ENCODE measurements around the gene SUMO4. TPM values are rescaled to one million over a fixed set of nuclear protein-coding genes. Genes with fewer than 3 reads are reported as not detected.

Gene SUMO4
- total and polyA plus RNA-seq, 2 of the 8 experiments (the other 6 are each of a cell fraction or from before 2014, with no cell fraction given), result 0.09 to 1.3 TPM

GRCh38 chr6:149414821-149415220, 14.8 kb downstream of the SUMO4 start:
- no peak overlapping the region for H3K4me2 ChIP-seq (ENCODE audit: insufficient read depth in 1 of 2, low read depth in 2 of 2, low read length in 2 of 2)
- ChIA-PET POLR2A (ENCODE audit: partially characterized antibody) (no interaction called here), CTCF (ENCODE audit: partially characterized antibody) (interaction anchor here (1.4 kb wide), 1 partner anchor 17 kb away, joined by 3 read pairs; no protein-coding TSS in a partner anchor)
- 87% methylated on average over 4 of the region's 4 CpGs; no CpG with 5 or more reads in 1 of the 2 experiments for WGBS, 2 experiments (ENCODE audit: extremely low coverage in 1 of 2, insufficient coverage in 1 of 2, insufficient read length in 1 of 2, insufficient replicate concordance in 2 of 2, low coverage in 1 of 2, low lambda C conversion rate in 2 of 2, missing lambda C conversion rate in 1 of 2)
- H3K4me3 ChIP-seq (ENCODE audit: extremely low read depth in 1 of 4, insufficient read depth in 2 of 4, low read depth in 3 of 4, low read length in 4 of 4), result no peak overlapping the region
- H2BK120ac ChIP-seq (replicated peaks; ENCODE audit: low read depth, low read length), result no peak overlapping the region
- H3K27ac ChIP-seq (ENCODE audit: low read depth, low read length), result no peak overlapping the region
- H3K18ac ChIP-seq (ENCODE audit: extremely low read depth, low read length), result no peak overlapping the region
- H2BK12ac ChIP-seq (ENCODE audit: low read depth, low read length), result no peak overlapping the region
- no peaks in the 10 kb centered on the region for H3K79me1 ChIP-seq (ENCODE audit: low read depth, low read length)
- H3K4me1 ChIP-seq (replicated peaks in 1 of 4; ENCODE audit: control insufficient read depth in 3 of 4, insufficient read depth in 4 of 4, low read length in 3 of 4), result no peaks in the 10 kb centered on the region
- no peak for DNase-seq (ENCODE audit: low read depth in 1 of 2, low spot score in 2 of 2)
- no peak overlapping the region for H4K91ac ChIP-seq (replicated peaks; ENCODE audit: insufficient read length, low read length)
- H4K8ac ChIP-seq (ENCODE audit: extremely low read depth, insufficient read depth, low read length), result no peak overlapping the region
- no peak overlapping the region for H3K14ac ChIP-seq (ENCODE audit: insufficient read length)
- H3K23me2 ChIP-seq (ENCODE audit: low read depth, low read length), result no peaks in the 10 kb centered on the region
- no peaks in the 10 kb centered on the region for H3K9me3 ChIP-seq (ENCODE audit: insufficient read depth in 2 of 2, low read depth in 1 of 2, low read length in 1 of 2)
- no peak overlapping the region for H2BK5ac ChIP-seq (ENCODE audit: low read depth, low read length)
- FAIRE-seq, result no peak
- no peak overlapping the region for H3K23ac ChIP-seq (ENCODE audit: insufficient read length)
- H3K36me3 ChIP-seq (ENCODE audit: control insufficient read depth in 2 of 4, insufficient read depth in 4 of 4, low read length in 3 of 4), result peaks cover 0 to 9% (median 5%) of the 10 kb centered on the region in 4 experiments; a peak in 5 of 8 replicates
- peaks cover 0 to 2% of the 10 kb centered on the region in 2 experiments for H4K20me1 ChIP-seq (replicated peaks in 1 of 2; ENCODE audit: control insufficient read depth in 1 of 2, insufficient read depth in 2 of 2, low read length in 2 of 2)
- no peak overlapping the region for H2AK5ac ChIP-seq (ENCODE audit: low read depth, low read length)
- no peaks in the 10 kb centered on the region for H3K79me2 ChIP-seq (ENCODE audit: control insufficient read depth in 1 of 2, insufficient read depth in 2 of 2, low read length in 2 of 2)
- no peaks in the 10 kb centered on the region for H3K27me3 ChIP-seq (replicated peaks in 1 of 4; ENCODE audit: control insufficient read depth in 3 of 4, extremely low read depth in 1 of 4, insufficient read depth in 3 of 4, low read length in 3 of 4)
- no peak overlapping the region for H2AFZ ChIP-seq (ENCODE audit: low read length)
- no peak overlapping the region for H2BK20ac ChIP-seq (ENCODE audit: low read length)
- H3K4ac ChIP-seq (replicated peaks; ENCODE audit: insufficient read length, low read depth, low read length), result no peak overlapping the region
- H3K56ac ChIP-seq (replicated peaks; ENCODE audit: insufficient read length, low read depth, low read length), result no peak overlapping the region
- no peak overlapping the region for H4K5ac ChIP-seq (ENCODE audit: insufficient read length, low read depth, low read length)
- no peak overlapping the region for H2BK15ac ChIP-seq (ENCODE audit: low read length)
- no peak overlapping the region for H3K9ac ChIP-seq (replicated peaks in 1 of 4; ENCODE audit: extremely low read depth in 1 of 4, low read depth in 3 of 4, low read length in 3 of 4)
- TF ChIP-seq RXRA (IDR thresholded peaks at IDR 0.05; ENCODE audit: insufficient read depth, low read depth, low read length) (no peak), RNF2 (IDR thresholded peaks at IDR 0.05; ENCODE audit: borderline replicate concordance, low read depth, low read length, missing control alignments, poor library complexity, severe bottlenecking) (no peak), RAD21 (IDR thresholded peaks at IDR 0.05 in 1 of 2, conservative IDR thresholded peaks at IDR 0.05 in 1 of 2; ENCODE audit: low read depth in 2 of 2, low read length in 2 of 2) (no peak), RBBP5 (IDR thresholded peaks at IDR 0.05; ENCODE audit: borderline replicate concordance, low read depth, low read length) (no peak), POU5F1 (IDR thresholded peaks at IDR 0.05; ENCODE audit: low read depth, low read length) (no peak), MAFK (IDR thresholded peaks at IDR 0.05; ENCODE audit: low read depth, low read length) (no peak), PHF8 (conservative IDR thresholded peaks at IDR 0.05; ENCODE audit: low read depth, low read length) (no peak), SIX5 (IDR thresholded peaks at IDR 0.05; ENCODE audit: low read depth, low read length) (no peak), TCF12 (IDR thresholded peaks at IDR 0.05; ENCODE audit: low read depth, low read length) (no peak), SP1 (IDR thresholded peaks at IDR 0.05; ENCODE audit: low read depth, low read length) (no peak), CTCF (IDR thresholded peaks at IDR 0.05; ENCODE audit: control extremely low read depth in 1 of 3, insufficient read depth in 1 of 3, low read depth in 1 of 3, low read length in 3 of 3) (no peak)

Data from H1 (cell line).